GM18868 (cell line): ENCODE results near the gene RNF187.
"Not testable (repeated sequence)": the region's sequence is repeated elsewhere in the genome, so short reads cannot be mapped to it uniquely, and the experiment has no call there.

ENCODE experiments used
- ATAC-seq: cut with Tn5 transposase; IDR thresholded peaks from one replicate; pipeline ENCODE4 v1.9.1; 2021; ENCODE audit warnings: mild to moderate bottlenecking, moderate library complexity; ENCODE audit not compliant: unreplicated experiment

RNF187 gene

GRCh38 chr1:228459091-228459993 is 27.8 kb upstream of the RNF187 start:
- peak; percentile 30 for ATAC-seq

- ATAC-seq, result no peak
Observed at GRCh38 chr1:228460821-228461220, 26.4 kb upstream of the RNF187 start.

- ATAC-seq, result no peak
Observed at GRCh38 chr1:228462560-228462959, 24.6 kb upstream of the RNF187 start.

GRCh38 chr1:228463009-228463558 is 24.1 kb upstream of the RNF187 start:
- ATAC-seq, result no peak

- ATAC-seq, result peak; percentile 40
Observed at GRCh38 chr1:228463559-228464455, 23.4 kb upstream of the RNF187 start.

GRCh38 chr1:228464487-228464983 is 22.6 kb upstream of the RNF187 start:
- ATAC-seq, result peak; percentile 89

GRCh38 chr1:228465141-228465540 is 22.0 kb upstream of the RNF187 start:
- no peak for ATAC-seq

- no peak for ATAC-seq
Observed at GRCh38 chr1:228465571-228466146, 21.5 kb upstream of the RNF187 start.

GRCh38 chr1:228468188-228468587 is 19.0 kb upstream of the RNF187 start:
- ATAC-seq, result not testable (repeated sequence)

- no peak for ATAC-seq
Observed at GRCh38 chr1:228469413-228470162, 17.6 kb upstream of the RNF187 start.

- ATAC-seq, result no peak
Observed at GRCh38 chr1:228471154-228471761, 15.9 kb upstream of the RNF187 start.

GRCh38 chr1:228471762-228472398 is 15.3 kb upstream of the RNF187 start:
- ATAC-seq, result peak; percentile 59

- no peak for ATAC-seq
Observed at GRCh38 chr1:228472655-228473054, 14.5 kb upstream of the RNF187 start.

- no peak for ATAC-seq
Observed at GRCh38 chr1:228474507-228474906, 12.7 kb upstream of the RNF187 start.

GRCh38 chr1:228475812-228476211 is 11.4 kb upstream of the RNF187 start:
- ATAC-seq, result no peak

- no peak for ATAC-seq
Observed at GRCh38 chr1:228477263-228477662, 9.9 kb upstream of the RNF187 start.

GRCh38 chr1:228478326-228478725 is 8.9 kb upstream of the RNF187 start:
- ATAC-seq, result no peak

- ATAC-seq, result peak; percentile 68
Observed at GRCh38 chr1:228478912-228479711, 8.1 kb upstream of the RNF187 start.
